ENCODE results near the gene PTPN7.

The PTPN7 gene

GRCh38 chr1:202165267-202165941 is 5.0 kb upstream of the PTPN7 start:
- Histone ChIP-seq H3K9me3 (ENCODE audit: insufficient read depth, low read length) (no peaks in the 10 kb centered on the region), H3K4me3 (ENCODE audit: insufficient read depth, low read length, poor library complexity, severe bottlenecking) (no peak overlapping the region), H3K79me2 (ENCODE audit: insufficient read depth, low read length) (no peaks in the 10 kb centered on the region), H3K27me3 (ENCODE audit: low read length) (no peaks in the 10 kb centered on the region), H3K4me2 (ENCODE audit: low read depth, low read length, poor library complexity, severe bottlenecking) (peak overlapping the region; percentile 29), H3F3A (ENCODE audit: insufficient read depth) (no peaks in the 10 kb centered on the region; the same call in 1 of the 2 replicates), H3K36me3 (ENCODE audit: low read length) (no peaks in the 10 kb centered on the region), H3K9me2 (replicated peaks; ENCODE audit: insufficient read depth, low read length) (no peaks in the 10 kb centered on the region), H3K27ac (ENCODE audit: low read depth, low read length) (no peak overlapping the region), H2AFZ (ENCODE audit: low read depth, low read length, severe bottlenecking) (no peak overlapping the region), H4K20me1 (ENCODE audit: low read depth, low read length) (no peaks in the 10 kb centered on the region), H3K9ac (ENCODE audit: low read length) (no peak overlapping the region; the same call in 1 of the 2 replicates)
- TF ChIP-seq CTCF (IDR thresholded peaks at IDR 0.05; ENCODE audit: insufficient read depth, low read length, poor library complexity, severe bottlenecking) (no peak), EZH2phosphoT487 (conservative IDR thresholded peaks at IDR 0.05; ENCODE audit: low read length) (no peak)

- Histone ChIP-seq H3K79me2 (ENCODE audit: insufficient read depth, low read length) (0 out of 2 replicates have a peak, but pooled peaks cover 2% of the 10 kb centered on the region), H3K36me3 (ENCODE audit: low read length) (no peaks in the 10 kb centered on the region), H3K9me3 (ENCODE audit: insufficient read depth, low read length) (no peaks in the 10 kb centered on the region), H3K9ac (ENCODE audit: low read length) (no peak overlapping the region; the same call in 1 of the 2 replicates), H3K4me2 (ENCODE audit: low read depth, low read length, poor library complexity, severe bottlenecking) (peak overlapping the region; percentile 29), H3K27me3 (ENCODE audit: low read length) (no peaks in the 10 kb centered on the region), H3K4me3 (ENCODE audit: insufficient read depth, low read length, poor library complexity, severe bottlenecking) (no peak overlapping the region), H3F3A (ENCODE audit: insufficient read depth) (no peaks in the 10 kb centered on the region; the same call in 1 of the 2 replicates), H3K9me2 (replicated peaks; ENCODE audit: insufficient read depth, low read length) (no peaks in the 10 kb centered on the region), H2AFZ (ENCODE audit: low read depth, low read length, severe bottlenecking) (no peak overlapping the region), H3K27ac (ENCODE audit: low read depth, low read length) (no peak overlapping the region), H4K20me1 (ENCODE audit: low read depth, low read length) (no peaks in the 10 kb centered on the region)
- TF ChIP-seq CTCF (IDR thresholded peaks at IDR 0.05; ENCODE audit: insufficient read depth, low read length, poor library complexity, severe bottlenecking) (no peak), EZH2phosphoT487 (conservative IDR thresholded peaks at IDR 0.05; ENCODE audit: low read length) (no peak)
These were observed 4.1 kb upstream of the PTPN7 start for GRCh38 chr1:202164271-202165037.

- Histone ChIP-seq H3K79me2 (ENCODE audit: insufficient read depth, low read length) (peaks cover 10% of the 10 kb centered on the region; the same call in 1 of the 2 replicates), H3K9me2 (replicated peaks; ENCODE audit: insufficient read depth, low read length) (no peaks in the 10 kb centered on the region)
These were observed 3.2 kb upstream of the PTPN7 start for GRCh38 chr1:202163281-202164270.

More at GRCh38 chr1:202163281-202164270, 3.2 kb upstream of the PTPN7 start:
- TF ChIP-seq EZH2phosphoT487 (conservative IDR thresholded peaks at IDR 0.05; ENCODE audit: low read length) (no peak), CTCF (IDR thresholded peaks at IDR 0.05; ENCODE audit: insufficient read depth, low read length, poor library complexity, severe bottlenecking) (no peak)
- Histone ChIP-seq H3K9ac (ENCODE audit: low read length) (no peak overlapping the region), H3K4me3 (ENCODE audit: insufficient read depth, low read length, poor library complexity, severe bottlenecking) (no peak overlapping the region), H2AFZ (ENCODE audit: low read depth, low read length, severe bottlenecking) (no peak overlapping the region), H3K36me3 (ENCODE audit: low read length) (no peaks in the 10 kb centered on the region), H4K20me1 (ENCODE audit: low read depth, low read length) (no peaks in the 10 kb centered on the region), H3K27me3 (ENCODE audit: low read length) (no peaks in the 10 kb centered on the region), H3K4me2 (ENCODE audit: low read depth, low read length, poor library complexity, severe bottlenecking) (no peak overlapping the region), H3K27ac (ENCODE audit: low read depth, low read length) (no peak overlapping the region), H3K9me3 (ENCODE audit: insufficient read depth, low read length) (no peaks in the 10 kb centered on the region), H3F3A (ENCODE audit: insufficient read depth) (no peaks in the 10 kb centered on the region; the same call in 1 of the 2 replicates)
